Gastrocnemius medialis (tissue), 4 donors: Measurements from ENCODE around the gene PCSK5. TPM values are rescaled to one million over a fixed set of nuclear protein-coding genes. Genes with fewer than 3 reads are reported as not detected.

ENCODE experiments used
- ATAC-seq, 2 donors: fragments of 150-250 bp; one replicate each; pipeline ENCODE4 v1.9.1; 2016
- DNase-seq, 2 donors: peaks; one replicate each; pipeline ENCODE4 v3.0.0-alpha.2; 2019
- H3K27ac ChIP-seq, 4 donors: fragments of 200-600 bp; sonication (generic); 1 replicate in 1 of 4; 2 replicates in 3 of 4; pipeline ENCODE4 v1.5.1; 2016 to 2018; ENCODE audit warnings: mild to moderate bottlenecking in 2 of 4, moderate library complexity in 1 of 4
- H3K27me3 ChIP-seq, 3 donors: fragments of 200-600 bp; sonication (generic) in 2 of 3; 1 replicate in 1 of 3; 2 replicates in 2 of 3; pipeline versions ENCODE4 v1.5.1 to v1.6.0; 2016 to 2019; ENCODE audit warnings: mild to moderate bottlenecking in 1 of 3, moderate library complexity in 1 of 3
- H3K36me3 ChIP-seq, 2 donors: fragments of 200-600 bp; sonication (generic) in 1 of 2; one replicate each; pipeline ENCODE4 v1.5.1; 2017 to 2018
- H3K4me1 ChIP-seq, 2 donors: fragments of 200-600 bp; sonication (generic) in 1 of 2; one replicate each; pipeline ENCODE4 v1.5.1; 2016 to 2017; ENCODE audit warnings: mild to moderate bottlenecking in 2 of 2
- H3K4me3 ChIP-seq, 4 donors: fragments of 200-600 bp; sonication (generic) in 3 of 4; 1 replicate in 1 of 4; 2 replicates in 3 of 4; pipeline ENCODE4 v1.5.1; 2016 to 2019; ENCODE audit warnings: mild to moderate bottlenecking in 2 of 4
- H3K9me3 ChIP-seq, 3 donors: fragments of 200-600 bp; sonication (generic) in 2 of 3; 1 replicate in 1 of 3; 2 replicates in 2 of 3; pipeline ENCODE4 v1.5.1; 2016 to 2019
- POLR2A ChIP-seq, 2 donors: fragments of 450-650 bp; IDR thresholded peaks; one replicate each; pipeline ENCODE4 v1.6.1; 2017; ENCODE audit warnings: antibody characterized with exemption in 2 of 2, mild to moderate bottlenecking in 2 of 2, moderate library complexity in 2 of 2
- in situ Hi-C, 4 donors: fragments of 200-750 bp; cut with MboI; loops; one replicate each; pipeline versions ENCODE4 v1.15.0 to v1.8.0; 2017; ENCODE audit warnings: low sequenced_read_pairs in 4 of 4
- intact Hi-C: fragments of 100-400 bp; cut with DNase I; formaldehyde crosslinking; loops from one replicate; pipeline ENCODE4 v1.15.1; 2023; ENCODE audit warnings: low total_unique reads
- total RNA-seq, 4 donors: library from RNA; depleted of rRNA; stranded (reverse); fragments of >200 nt; gene quantifications; one replicate each; pipeline versions ENCODE4 v1.1.0 to v1.2.3, GENCODE V29; 2016
- TF ChIP-seq, protein P1 (sequence below), 5 experiments: fragments of 450-650 bp in 3 of 5; fragments of 200-600 bp in 2 of 5; sonication (generic) in 2 of 5; IDR thresholded peaks in 4 of 5; conservative IDR thresholded peaks in 1 of 5; 1 replicate in 4 of 5; 2 replicates in 1 of 5; pipeline ENCODE4 v1.5.1; 2016 to 2019; ENCODE audit warnings: antibody characterized with exemption in 5 of 5, mild to moderate bottlenecking in 3 of 5, moderate library complexity in 3 of 5

PCSK5 gene
- total RNA-seq, 4 donors from 2014 or later: 1.3 to 8.3 (median 3.2) TPM

GRCh38 chr9:76180541-76180940, 290.1 kb downstream of the PCSK5 start:
- Histone ChIP-seq H3K36me3 (no peaks in the 10 kb centered on the region), H3K9me3 (no peaks in the 10 kb centered on the region), H3K27me3 (no peaks in the 10 kb centered on the region), H3K27ac (no peak overlapping the region), H3K4me1 (no peaks in the 10 kb centered on the region), H3K4me3 (no peak overlapping the region)
- intact Hi-C loops: no loop called here
- TF ChIP-seq, protein P1, sequence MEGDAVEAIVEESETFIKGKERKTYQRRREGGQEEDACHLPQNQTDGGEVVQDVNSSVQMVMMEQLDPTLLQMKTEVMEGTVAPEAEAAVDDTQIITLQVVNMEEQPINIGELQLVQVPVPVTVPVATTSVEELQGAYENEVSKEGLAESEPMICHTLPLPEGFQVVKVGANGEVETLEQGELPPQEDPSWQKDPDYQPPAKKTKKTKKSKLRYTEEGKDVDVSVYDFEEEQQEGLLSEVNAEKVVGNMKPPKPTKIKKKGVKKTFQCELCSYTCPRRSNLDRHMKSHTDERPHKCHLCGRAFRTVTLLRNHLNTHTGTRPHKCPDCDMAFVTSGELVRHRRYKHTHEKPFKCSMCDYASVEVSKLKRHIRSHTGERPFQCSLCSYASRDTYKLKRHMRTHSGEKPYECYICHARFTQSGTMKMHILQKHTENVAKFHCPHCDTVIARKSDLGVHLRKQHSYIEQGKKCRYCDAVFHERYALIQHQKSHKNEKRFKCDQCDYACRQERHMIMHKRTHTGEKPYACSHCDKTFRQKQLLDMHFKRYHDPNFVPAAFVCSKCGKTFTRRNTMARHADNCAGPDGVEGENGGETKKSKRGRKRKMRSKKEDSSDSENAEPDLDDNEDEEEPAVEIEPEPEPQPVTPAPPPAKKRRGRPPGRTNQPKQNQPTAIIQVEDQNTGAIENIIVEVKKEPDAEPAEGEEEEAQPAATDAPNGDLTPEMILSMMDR (IDR thresholded peaks at IDR 0.05 in 4 of 5, conservative IDR thresholded peaks at IDR 0.05 in 1 of 5): no peak
- in situ Hi-C loops: no loop called here
- ATAC-seq (no peak), DNase-seq (no peak)

- DNase-seq (no peak), ATAC-seq (no peak)
- Histone ChIP-seq H3K4me1 (no peaks in the 10 kb centered on the region), H3K27ac (no peak overlapping the region), H3K36me3 (no peaks in the 10 kb centered on the region), H3K9me3 (no peaks in the 10 kb centered on the region), H3K27me3 (no peaks in the 10 kb centered on the region), H3K4me3 (no peak overlapping the region)
- in situ Hi-C loops: no loop called here
- TF ChIP-seq POLR2A (IDR thresholded peaks at IDR 0.05): no peak
- TF ChIP-seq, protein P1 (IDR thresholded peaks at IDR 0.05 in 4 of 5, conservative IDR thresholded peaks at IDR 0.05 in 1 of 5): no peak
- intact Hi-C loops: no loop called here
Observed at GRCh38 chr9:76181020-76181641, 290.7 kb downstream of the PCSK5 start.

- Histone ChIP-seq H3K36me3 (no peaks in the 10 kb centered on the region), H3K4me1 (no peaks in the 10 kb centered on the region), H3K27me3 (no peaks in the 10 kb centered on the region), H3K27ac (no peak overlapping the region), H3K4me3 (no peak overlapping the region), H3K9me3 (no peaks in the 10 kb centered on the region)
- ATAC-seq (no peak), DNase-seq (no peak)
- intact Hi-C loops (no loop called here), in situ Hi-C loops (no loop called here)
- TF ChIP-seq, protein P1 (IDR thresholded peaks at IDR 0.05 in 4 of 5, conservative IDR thresholded peaks at IDR 0.05 in 1 of 5): no peak
- TF ChIP-seq POLR2A (IDR thresholded peaks at IDR 0.05): no peak
Observed at GRCh38 chr9:76181781-76182180, 291.3 kb downstream of the PCSK5 start.

GRCh38 chr9:76185432-76185831, 295.0 kb downstream of the PCSK5 start:
- H3K27ac ChIP-seq: no peak overlapping the region
- no peaks in the 10 kb centered on the region for H3K27me3 ChIP-seq
- DNase-seq: no peak
- intact Hi-C loops (no loop called here), in situ Hi-C loops (no loop called here)
- no peak overlapping the region for H3K4me3 ChIP-seq
- H3K4me1 ChIP-seq: no peaks in the 10 kb centered on the region
- ATAC-seq: no peak
- no peak for TF ChIP-seq POLR2A (IDR thresholded peaks at IDR 0.05)
- TF ChIP-seq, protein P1 (IDR thresholded peaks at IDR 0.05 in 4 of 5, conservative IDR thresholded peaks at IDR 0.05 in 1 of 5): no peak
- H3K36me3 ChIP-seq: no peaks in the 10 kb centered on the region
- no peaks in the 10 kb centered on the region for H3K9me3 ChIP-seq

DNA sequence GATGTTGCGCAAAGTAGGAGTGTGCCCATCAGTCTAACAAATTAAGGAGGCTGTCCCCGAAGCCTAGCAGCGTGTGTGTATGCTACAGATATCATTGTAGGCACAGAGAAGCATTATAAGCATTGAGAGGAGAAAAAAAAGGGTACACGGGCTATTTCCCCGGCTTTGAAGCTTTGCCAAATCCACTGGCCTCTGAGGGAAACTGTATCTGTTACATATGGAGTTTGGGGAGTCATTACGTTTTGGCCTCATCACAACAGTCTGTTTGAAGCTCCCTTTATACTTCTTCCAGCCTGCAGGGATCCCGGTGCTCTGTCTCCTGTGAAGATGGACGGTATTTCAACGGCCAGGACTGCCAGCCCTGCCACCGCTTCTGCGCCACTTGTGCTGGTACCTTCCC, 297.8 kb downstream of the PCSK5 start:
- Histone ChIP-seq H3K36me3 (no peaks in the 10 kb centered on the region), H3K27ac (no peak overlapping the region), H3K4me1 (no peaks in the 10 kb centered on the region), H3K4me3 (no peak overlapping the region), H3K9me3 (no peaks in the 10 kb centered on the region), H3K27me3 (no peaks in the 10 kb centered on the region)
- in situ Hi-C loops: no loop called here
- ATAC-seq (no peak), DNase-seq (no peak)
- intact Hi-C loops: no loop called here
- TF ChIP-seq POLR2A (IDR thresholded peaks at IDR 0.05): no peak
- TF ChIP-seq, protein P1 (IDR thresholded peaks at IDR 0.05 in 4 of 5, conservative IDR thresholded peaks at IDR 0.05 in 1 of 5): no peak
